Natural killer cell treated with Interleukin-12 subunit alpha and Interleukin-12 subunit beta and Interleukin-15 and Interleukin-18, amount 100 ng/mL, for 72 hours (primary cell): ENCODE data around the gene TGIF2. TPM values are rescaled to one million over a fixed set of nuclear protein-coding genes. Genes with fewer than 3 reads are reported as not detected.

Experiments
- ATAC-seq, 2 donors: fragments of 150-1000 bp; cut with Tn5 transposase in 1 of 2; sonication (Bioruptor Pico), chemical (Tn5 transposase) in 1 of 2; 2 replicates each; pipeline ENCODE4 v1.10.0; 2021
- DNase-seq: peaks from one replicate; pipeline ENCODE4 v3.0.0; 2022; ENCODE audit warnings: low spot score
- H3K27ac Mint-ChIP-seq, 2 donors: 1 replicate in 1 of 2; 2 replicates in 1 of 2; pipeline ENCODE4 v1.8.0; 2022; ENCODE audit warnings: mixed read lengths in 2 of 2, mild to moderate bottlenecking in 1 of 2, moderate library complexity in 1 of 2
- H3K27me3 Mint-ChIP-seq, 2 donors: 1 replicate in 1 of 2; 2 replicates in 1 of 2; pipeline ENCODE4 v1.8.0; 2022; ENCODE audit warnings: mixed read lengths in 2 of 2
- H3K36me3 Mint-ChIP-seq: one replicate; pipeline ENCODE4 v1.8.0; 2022; ENCODE audit warnings: mixed read lengths
- H3K4me1 Mint-ChIP-seq, 2 donors: 1 replicate in 1 of 2; 2 replicates in 1 of 2; pipeline ENCODE4 v1.8.0; 2022; ENCODE audit warnings: low read depth in 2 of 2, mixed read lengths in 2 of 2, mild to moderate bottlenecking in 1 of 2
- H3K4me3 Mint-ChIP-seq: one replicate; pipeline ENCODE4 v1.8.0; 2022; ENCODE audit warnings: mixed read lengths
- H3K9me3 Mint-ChIP-seq: 2 replicates; pipeline ENCODE4 v1.8.0; 2022; ENCODE audit warnings: mixed read lengths
- total RNA-seq, 2 donors: library from RNA; stranded (reverse); gene quantifications; one replicate each; pipeline ENCODE4 v1.2.3, GENCODE V29; 2022

The TGIF2 gene
- total RNA-seq, 2 donors from 2014 or later = 23.2 to 38.5 TPM

- H3K27me3 Mint-ChIP-seq = no peaks in the 10 kb centered on the region
- no peaks in the 10 kb centered on the region for H3K4me1 Mint-ChIP-seq
- no peaks in the 10 kb centered on the region for H3K36me3 Mint-ChIP-seq
- no peak for DNase-seq
- no peaks in the 10 kb centered on the region for H3K9me3 Mint-ChIP-seq
- H3K4me3 Mint-ChIP-seq = no peak overlapping the region
- no peak overlapping the region for H3K27ac Mint-ChIP-seq
- no peak for ATAC-seq
Observed at GRCh38 chr20:36541768-36542488, 31.5 kb upstream of the TGIF2 start.

DNA sequence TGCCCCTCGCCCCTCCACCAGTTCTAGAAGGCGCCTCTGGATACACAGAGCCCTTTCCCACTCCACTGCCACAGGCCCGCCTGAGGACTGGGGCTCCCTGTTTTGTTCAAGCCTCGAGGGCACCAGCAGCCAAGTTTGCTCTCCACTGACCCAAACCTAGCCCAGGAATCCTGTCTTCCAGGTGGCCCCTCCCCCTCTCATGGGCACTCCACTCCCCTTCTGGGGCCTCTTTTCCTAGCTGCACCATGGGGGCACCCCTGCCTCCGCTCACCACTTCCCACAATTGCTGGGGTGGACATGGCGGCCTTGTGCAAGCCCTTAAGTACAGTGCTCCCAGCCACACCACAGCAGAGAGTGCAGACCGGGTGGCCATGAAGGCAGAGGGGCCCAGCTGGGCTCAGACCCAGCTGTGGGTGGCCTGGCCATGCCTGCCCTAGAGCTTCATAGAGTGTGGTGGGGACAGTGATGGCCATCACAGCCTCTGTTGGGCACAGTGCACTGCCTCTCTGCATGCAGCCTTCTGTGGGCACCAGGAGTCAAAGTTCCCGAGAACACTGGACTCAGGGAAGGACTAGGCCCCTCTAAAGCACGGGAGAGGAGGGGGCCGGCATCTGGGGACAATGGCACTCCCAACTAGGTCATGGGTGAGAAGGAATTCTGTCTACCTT, 30.7 kb upstream of the TGIF2 start:
- Mint-ChIP-seq H3K4me3 (no peak overlapping the region), H3K27me3 (no peaks in the 10 kb centered on the region), H3K4me1 (no peaks in the 10 kb centered on the region), H3K9me3 (no peaks in the 10 kb centered on the region), H3K27ac (no peak overlapping the region), H3K36me3 (no peaks in the 10 kb centered on the region)
- DNase-seq (no peak), ATAC-seq (no peak)

GRCh38 chr20:36543184-36544133, 29.9 kb upstream of the TGIF2 start:
- no peaks in the 10 kb centered on the region for H3K9me3 Mint-ChIP-seq
- H3K4me3 Mint-ChIP-seq = no peak overlapping the region
- no peaks in the 10 kb centered on the region for H3K36me3 Mint-ChIP-seq
- H3K27ac Mint-ChIP-seq = no peak overlapping the region
- ATAC-seq = no peak
- DNase-seq = no peak
- H3K4me1 Mint-ChIP-seq = no peaks in the 10 kb centered on the region
- no peaks in the 10 kb centered on the region for H3K27me3 Mint-ChIP-seq

- DNase-seq (no peak), ATAC-seq (no peak)
- Mint-ChIP-seq H3K36me3 (no peaks in the 10 kb centered on the region), H3K27ac (no peak overlapping the region), H3K9me3 (no peaks in the 10 kb centered on the region), H3K4me1 (no peaks in the 10 kb centered on the region), H3K4me3 (no peak overlapping the region), H3K27me3 (no peaks in the 10 kb centered on the region)
Observed at GRCh38 chr20:36544134-36545018, 29.0 kb upstream of the TGIF2 start.

DNA sequence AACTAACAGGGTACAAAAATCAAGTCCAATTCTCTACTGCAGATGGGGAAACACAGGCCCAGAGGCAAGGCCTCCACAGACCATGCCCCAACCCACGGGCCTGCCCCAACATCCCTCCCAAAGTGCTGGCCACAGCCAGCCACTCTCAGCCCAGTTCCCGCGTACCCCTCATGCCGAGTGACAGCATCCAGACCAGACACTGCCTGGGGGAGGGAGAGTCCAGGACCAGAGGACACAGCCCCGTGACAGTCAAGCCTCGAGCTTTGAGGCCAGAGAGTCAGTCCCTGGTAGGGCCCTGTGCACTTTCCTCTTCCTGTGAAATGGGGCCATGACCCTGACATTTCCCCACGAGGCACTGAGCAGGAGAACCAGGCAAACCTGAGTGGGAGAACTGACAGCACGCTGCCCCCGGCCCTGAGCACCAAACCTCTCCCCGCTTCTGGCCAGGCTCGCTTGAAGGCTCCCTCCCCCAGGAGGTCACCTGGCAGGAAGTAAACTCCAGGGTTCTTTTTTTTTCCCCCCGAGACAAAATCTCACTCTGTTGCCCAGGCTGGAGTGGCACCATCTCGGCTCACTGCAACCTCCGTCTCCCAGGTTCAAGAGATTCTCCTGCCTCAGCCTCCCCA, 27.2 kb upstream of the TGIF2 start:
- H3K4me1 Mint-ChIP-seq = no peaks in the 10 kb centered on the region
- no peaks in the 10 kb centered on the region for H3K36me3 Mint-ChIP-seq
- H3K27ac Mint-ChIP-seq = no peak overlapping the region
- no peaks in the 10 kb centered on the region for H3K27me3 Mint-ChIP-seq
- peak; percentile 20 for DNase-seq
- H3K4me3 Mint-ChIP-seq = no peak overlapping the region
- no peaks in the 10 kb centered on the region for H3K9me3 Mint-ChIP-seq
- ATAC-seq = no peak

- H3K4me1 Mint-ChIP-seq = no peaks in the 10 kb centered on the region
- no peak overlapping the region for H3K27ac Mint-ChIP-seq
- H3K27me3 Mint-ChIP-seq = no peaks in the 10 kb centered on the region
- H3K36me3 Mint-ChIP-seq = no peaks in the 10 kb centered on the region
- DNase-seq (no peak), ATAC-seq (no peak)
- no peak overlapping the region for H3K4me3 Mint-ChIP-seq
- H3K9me3 Mint-ChIP-seq = no peaks in the 10 kb centered on the region
Observed at GRCh38 chr20:36547186-36548005, 26.0 kb upstream of the TGIF2 start.

- no peaks in the 10 kb centered on the region for H3K4me1 Mint-ChIP-seq
- no peaks in the 10 kb centered on the region for H3K27me3 Mint-ChIP-seq
- ATAC-seq (no peak), DNase-seq (no peak)
- no peaks in the 10 kb centered on the region for H3K36me3 Mint-ChIP-seq
- H3K4me3 Mint-ChIP-seq = no peak overlapping the region
- H3K27ac Mint-ChIP-seq = no peak overlapping the region
- no peaks in the 10 kb centered on the region for H3K9me3 Mint-ChIP-seq
Observed at GRCh38 chr20:36548006-36548315, 25.4 kb upstream of the TGIF2 start.

GRCh38 chr20:36548704-36549627, 24.4 kb upstream of the TGIF2 start:
- no peaks in the 10 kb centered on the region for H3K9me3 Mint-ChIP-seq
- H3K4me3 Mint-ChIP-seq = no peak overlapping the region
- no peaks in the 10 kb centered on the region for H3K27me3 Mint-ChIP-seq
- no peak overlapping the region for H3K27ac Mint-ChIP-seq
- no peaks in the 10 kb centered on the region for H3K4me1 Mint-ChIP-seq
- no peak for DNase-seq
- ATAC-seq = peak in 1 of 2 donors; percentile 4
- no peaks in the 10 kb centered on the region for H3K36me3 Mint-ChIP-seq

DNA sequence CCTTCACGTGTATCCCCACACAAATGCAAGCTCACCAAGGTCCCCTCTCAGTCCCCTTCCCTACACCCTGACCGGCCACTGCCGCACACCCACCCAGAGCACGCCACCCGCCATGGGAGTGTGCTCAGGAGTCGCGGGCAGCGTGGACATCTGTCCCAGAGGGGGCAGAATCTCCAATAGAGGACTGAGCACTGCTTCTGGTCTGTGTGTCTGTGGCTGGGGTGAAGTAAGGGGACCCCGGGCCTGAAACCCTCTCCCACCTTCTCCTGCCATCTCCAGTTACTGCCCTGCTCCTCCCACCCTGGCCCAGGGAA, 23.8 kb upstream of the TGIF2 start:
- H3K27ac Mint-ChIP-seq = no peak overlapping the region
- no peak for DNase-seq
- no peaks in the 10 kb centered on the region for H3K4me1 Mint-ChIP-seq

GRCh38 chr20:36549942-36550789, 23.2 kb upstream of the TGIF2 start:
- H3K9me3 Mint-ChIP-seq = no peaks in the 10 kb centered on the region
- no peak overlapping the region for H3K27ac Mint-ChIP-seq
- no peak for ATAC-seq
- no peaks in the 10 kb centered on the region for H3K36me3 Mint-ChIP-seq
- no peaks in the 10 kb centered on the region for H3K4me1 Mint-ChIP-seq
- no peaks in the 10 kb centered on the region for H3K27me3 Mint-ChIP-seq
- no peak overlapping the region for H3K4me3 Mint-ChIP-seq
- no peak for DNase-seq

More for the DNA sequence above, 23.8 kb upstream of the TGIF2 start:
- no peak for ATAC-seq
- Mint-ChIP-seq H3K4me3 (no peak overlapping the region), H3K27me3 (no peaks in the 10 kb centered on the region), H3K9me3 (no peaks in the 10 kb centered on the region), H3K36me3 (no peaks in the 10 kb centered on the region)

DNA sequence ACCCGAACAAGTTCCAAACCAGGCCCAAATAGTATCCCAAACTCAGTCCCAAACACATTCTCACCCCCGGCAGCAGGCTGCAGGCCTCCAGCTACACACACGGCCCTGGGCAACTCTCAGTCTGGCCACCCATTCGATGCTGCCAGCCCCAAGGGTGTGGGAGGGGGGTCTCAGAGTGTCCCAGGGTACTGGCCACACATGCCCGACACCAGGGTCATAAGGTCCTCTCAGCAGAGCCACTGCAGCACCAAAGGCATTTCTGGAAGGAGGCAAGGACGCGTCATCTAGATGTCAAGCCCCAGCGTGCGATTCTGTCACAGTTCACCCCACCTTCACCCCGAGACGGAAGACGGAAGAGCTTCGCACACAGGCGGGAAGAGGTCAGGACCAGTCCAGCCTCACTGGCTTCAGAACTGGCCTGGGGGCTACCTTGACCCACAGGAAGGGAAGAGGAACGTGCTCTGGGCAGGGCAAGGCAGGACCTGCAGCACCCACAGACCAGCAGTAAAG, 22.6 kb upstream of the TGIF2 start:
- Mint-ChIP-seq H3K36me3 (no peaks in the 10 kb centered on the region), H3K4me3 (no peak overlapping the region), H3K4me1 (no peaks in the 10 kb centered on the region), H3K9me3 (no peaks in the 10 kb centered on the region), H3K27me3 (no peaks in the 10 kb centered on the region), H3K27ac (no peak overlapping the region)
- DNase-seq = no peak
- ATAC-seq = no peak
